Parathyroid adenoma (tissue), 2 donors: ENCODE results near the gene CIRBP.

Experiments used
- H2AFZ ChIP-seq: fragments of 300-600 bp; sonication (generic); one replicate; pipeline ENCODE4 v1.7.0; 2017; ENCODE audit warnings: antibody characterized with exemption, mild to moderate bottlenecking
- H3K27ac ChIP-seq: fragments of 300-600 bp; sonication (generic); one replicate; pipeline ENCODE4 v1.7.0; 2017
- H3K27me3 ChIP-seq: fragments of 300-600 bp; sonication (generic); one replicate; pipeline ENCODE4 v1.7.0; 2017; ENCODE audit warnings: low read length; ENCODE audit not compliant: control insufficient read depth, insufficient read depth
- H3K36me3 ChIP-seq: fragments of 300-600 bp; sonication (generic); one replicate; pipeline ENCODE4 v1.7.0; 2017; ENCODE audit warnings: low read length; ENCODE audit not compliant: control insufficient read depth, insufficient read depth
- H3K4me1 ChIP-seq: fragments of 300-600 bp; sonication (generic); one replicate; pipeline ENCODE4 v1.7.0; 2017; ENCODE audit warnings: control low read depth
- H3K4me2 ChIP-seq: fragments of 300-600 bp; sonication (generic); one replicate; pipeline ENCODE4 v1.7.0; 2017; ENCODE audit warnings: low read length
- H3K4me3 ChIP-seq: fragments of 300-600 bp; sonication (generic); one replicate; pipeline ENCODE4 v1.7.0; 2017; ENCODE audit warnings: low read depth, low read length
- H3K79me2 ChIP-seq: fragments of 300-600 bp; sonication (generic); one replicate; pipeline ENCODE4 v1.7.0; 2017; ENCODE audit warnings: control low read depth
- H3K9ac ChIP-seq: fragments of 300-600 bp; sonication (generic); one replicate; pipeline ENCODE4 v1.7.0; 2017; ENCODE audit warnings: mild to moderate bottlenecking
- H3K9me3 ChIP-seq: fragments of 300-600 bp; sonication (generic); one replicate; pipeline ENCODE4 v1.7.0; 2017; ENCODE audit warnings: low read length; ENCODE audit not compliant: control insufficient read depth
- TF ChIP-seq, protein P1 (sequence below): fragments of 300-600 bp; sonication (generic); IDR thresholded peaks from one replicate; pipeline ENCODE4 v1.7.0; 2017; ENCODE audit warnings: antibody characterized with exemption, mild to moderate bottlenecking
- donor health status: primary hyperparathyroidism.

Gene CIRBP

GRCh38 chr19:1250437-1251260 is 18.5 kb upstream of the CIRBP start:
- TF ChIP-seq, protein P1, sequence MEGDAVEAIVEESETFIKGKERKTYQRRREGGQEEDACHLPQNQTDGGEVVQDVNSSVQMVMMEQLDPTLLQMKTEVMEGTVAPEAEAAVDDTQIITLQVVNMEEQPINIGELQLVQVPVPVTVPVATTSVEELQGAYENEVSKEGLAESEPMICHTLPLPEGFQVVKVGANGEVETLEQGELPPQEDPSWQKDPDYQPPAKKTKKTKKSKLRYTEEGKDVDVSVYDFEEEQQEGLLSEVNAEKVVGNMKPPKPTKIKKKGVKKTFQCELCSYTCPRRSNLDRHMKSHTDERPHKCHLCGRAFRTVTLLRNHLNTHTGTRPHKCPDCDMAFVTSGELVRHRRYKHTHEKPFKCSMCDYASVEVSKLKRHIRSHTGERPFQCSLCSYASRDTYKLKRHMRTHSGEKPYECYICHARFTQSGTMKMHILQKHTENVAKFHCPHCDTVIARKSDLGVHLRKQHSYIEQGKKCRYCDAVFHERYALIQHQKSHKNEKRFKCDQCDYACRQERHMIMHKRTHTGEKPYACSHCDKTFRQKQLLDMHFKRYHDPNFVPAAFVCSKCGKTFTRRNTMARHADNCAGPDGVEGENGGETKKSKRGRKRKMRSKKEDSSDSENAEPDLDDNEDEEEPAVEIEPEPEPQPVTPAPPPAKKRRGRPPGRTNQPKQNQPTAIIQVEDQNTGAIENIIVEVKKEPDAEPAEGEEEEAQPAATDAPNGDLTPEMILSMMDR = no peak
- peak overlapping the region; percentile 51 for H3K4me2 ChIP-seq
- H3K4me3 ChIP-seq = peak overlapping the region; percentile 49
- H2AFZ ChIP-seq = no peak overlapping the region
- H3K27me3 ChIP-seq = no peaks in the 10 kb centered on the region
- H3K4me1 ChIP-seq = peaks cover 14% of the 10 kb centered on the region
- no peak overlapping the region for H3K9ac ChIP-seq
- peaks cover 7% of the 10 kb centered on the region for H3K79me2 ChIP-seq
- H3K9me3 ChIP-seq = no peaks in the 10 kb centered on the region
- H3K27ac ChIP-seq = peak overlapping the region; percentile 64
- H3K36me3 ChIP-seq = no peaks in the 10 kb centered on the region

- Histone ChIP-seq H3K36me3 (no peaks in the 10 kb centered on the region), H3K79me2 (peaks cover 7% of the 10 kb centered on the region), H2AFZ (no peak overlapping the region), H3K27ac (peak overlapping the region; percentile 64), H3K4me1 (peaks cover 7% of the 10 kb centered on the region), H3K27me3 (no peaks in the 10 kb centered on the region), H3K4me3 (peak overlapping the region; percentile 49), H3K9ac (no peak overlapping the region), H3K9me3 (no peaks in the 10 kb centered on the region), H3K4me2 (peak overlapping the region; percentile 51)
- TF ChIP-seq, protein P1 = no peak
Measured at GRCh38 chr19:1251330-1252220, 17.6 kb upstream of the CIRBP start.

DNA sequence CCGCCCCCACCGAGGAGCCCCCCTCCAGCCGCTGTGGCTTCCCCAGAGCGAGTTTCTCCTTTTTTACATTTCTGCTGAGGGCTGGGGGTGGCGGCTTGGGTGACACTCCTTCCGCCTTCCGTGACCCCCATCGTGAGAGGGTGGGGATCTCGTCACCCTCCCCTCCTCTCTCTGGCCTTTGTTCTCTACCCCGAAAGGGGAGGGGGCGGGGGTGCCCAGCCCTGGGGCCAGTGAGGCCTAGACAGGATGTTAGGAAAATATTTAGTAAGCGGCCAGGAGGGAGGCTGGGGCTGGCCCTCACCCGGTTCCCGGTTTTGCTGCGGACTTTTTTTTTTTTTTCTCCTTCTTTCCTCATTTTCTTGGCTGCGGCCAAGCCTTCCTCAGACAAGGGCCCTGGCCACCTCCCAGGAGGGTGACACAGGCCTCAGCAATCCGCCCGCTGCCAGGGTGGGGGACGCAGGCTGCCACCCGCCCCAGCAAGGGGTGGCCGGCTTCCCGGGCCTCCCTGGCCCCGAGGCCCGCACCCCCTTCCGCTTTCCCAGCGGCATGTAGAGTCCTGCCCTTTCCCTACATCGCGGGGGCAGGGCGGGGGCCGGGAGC is 16.8 kb upstream of the CIRBP start:
- Histone ChIP-seq H3K4me2 (peak overlapping the region; percentile 19), H3K36me3 (no peaks in the 10 kb centered on the region), H3K9me3 (no peaks in the 10 kb centered on the region), H3K27ac (peak overlapping the region; percentile 64), H3K9ac (no peak overlapping the region), H3K4me3 (no peak overlapping the region), H3K27me3 (no peaks in the 10 kb centered on the region), H2AFZ (no peak overlapping the region), H3K4me1 (peaks cover 7% of the 10 kb centered on the region), H3K79me2 (peaks cover 7% of the 10 kb centered on the region)
- TF ChIP-seq, protein P1 = no peak

DNA sequence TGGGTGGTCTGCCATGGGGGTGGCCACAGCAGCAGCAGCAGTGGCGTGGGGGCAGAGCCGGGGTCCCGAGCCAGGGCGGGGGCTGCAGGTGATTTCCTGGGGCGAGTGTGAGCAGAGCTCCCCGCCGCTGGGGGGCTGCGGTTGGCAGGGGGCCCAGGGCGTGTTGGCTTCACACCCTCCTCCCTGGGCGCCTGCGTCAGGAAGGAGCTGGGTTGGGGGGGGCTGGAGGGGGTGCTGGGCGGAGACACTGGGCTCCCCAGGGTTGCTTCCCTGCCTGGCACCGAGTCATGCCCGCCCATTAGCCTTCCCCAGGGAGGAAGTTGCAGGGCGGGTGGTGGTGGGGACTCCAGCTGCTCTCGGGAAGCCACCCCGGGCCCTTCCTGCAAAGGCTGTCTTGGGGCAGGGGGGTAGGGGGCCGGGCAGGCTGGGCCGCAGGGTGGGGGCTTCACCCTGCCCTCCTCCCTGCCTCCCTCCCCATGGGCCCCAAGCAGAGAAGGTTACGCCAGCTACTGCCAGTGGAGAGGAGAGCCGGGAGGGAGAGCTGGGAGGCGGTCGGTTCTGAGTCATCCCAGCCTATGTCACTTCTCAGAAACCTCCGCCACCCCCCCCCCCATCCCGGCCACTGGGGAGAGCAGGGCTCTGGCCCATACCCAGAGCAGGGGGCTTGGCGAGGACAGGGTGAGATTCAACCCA is 16.2 kb upstream of the CIRBP start:
- Histone ChIP-seq H3K27me3 (no peaks in the 10 kb centered on the region), H3K36me3 (no peaks in the 10 kb centered on the region), H3K4me3 (no peak overlapping the region), H3K4me1 (peaks cover 5% of the 10 kb centered on the region), H3K79me2 (peaks cover 7% of the 10 kb centered on the region), H3K4me2 (peak overlapping the region; percentile 19), H3K9ac (no peak overlapping the region), H2AFZ (no peak overlapping the region), H3K27ac (peak overlapping the region; percentile 64), H3K9me3 (no peaks in the 10 kb centered on the region)
- TF ChIP-seq, protein P1 = no peak
